BE2C (cell line): ENCODE results near the gene TAS2R20. TPM values are rescaled to one million over a fixed set of nuclear protein-coding genes. Genes with fewer than 3 reads are reported as not detected.
"Not testable (repeated sequence)": the region's sequence is repeated elsewhere in the genome, so short reads cannot be mapped to it uniquely, and the experiment has no call there.

Experiments used
- DNase-seq: peaks from one replicate; pipeline ENCODE4 v3.0.0-alpha.2; 2020
- H3K27me3 ChIP-seq: fragments of 250-450 bp; sonication (Bioruptor Pico); 2 replicates; pipeline ENCODE4 v1.5.1; 2020; ENCODE audit warnings: mild to moderate bottlenecking
- H3K36me3 ChIP-seq: fragments of 250-450 bp; sonication (Bioruptor Pico); 2 replicates; pipeline ENCODE4 v1.5.1; 2020; ENCODE audit warnings: mild to moderate bottlenecking
- H3K4me1 ChIP-seq: fragments of 250-450 bp; sonication (Bioruptor Pico); 2 replicates; pipeline ENCODE4 v1.5.1; 2020
- H3K4me3 ChIP-seq: 2 replicates; pipeline ENCODE4 v1.5.1; 2011; ENCODE audit warnings: low read depth, low read length
- H3K9me3 ChIP-seq: fragments of 250-450 bp; sonication (Bioruptor Pico); 2 replicates; pipeline ENCODE4 v1.5.1; 2020
- CTCF ChIP-seq: IDR thresholded peaks from 2 replicates; pipeline ENCODE4 v1.5.1; 2012; ENCODE audit warnings: mild to moderate bottlenecking, low read depth, low read length
- polyA plus RNA-seq: library from polyadenylated mRNA; unstranded; fragments of >200 nt; gene quantifications from one replicate; pipeline ENCODE4 v1.2.1, GENCODE V29; 2012; ENCODE audit warnings: low read depth, missing spikeins; ENCODE audit not compliant: insufficient read length, insufficient read depth

Gene TAS2R20
- 0.88 TPM for polyA plus RNA-seq

- no peak for DNase-seq
- no peak for TF ChIP-seq CTCF
- Histone ChIP-seq H3K4me3 (no peak within 1 kb of the TSS), H3K9me3 (no peaks in the 10 kb centered on the region), H3K36me3 (no peaks in the 10 kb centered on the region), H3K4me1 (no peaks in the 10 kb centered on the region), H3K27me3 (no peaks in the 10 kb centered on the region)
Measured at GRCh38 chr12:10998204-10998603, at the start of gene TAS2R20. TSS of gene TAS2R20 (minus strand) at chr12:10998304. CDS start at chr12:10997875, 429 bp downstream.

GRCh38 chr12:11041366-11041765 lies 43.3 kb upstream of the TAS2R20 start:
- DNase-seq, H3K27me3 ChIP-seq, H3K4me1 ChIP-seq, H3K9me3 ChIP-seq, H3K4me3 ChIP-seq, H3K36me3 ChIP-seq: not testable (repeated sequence)

- Histone ChIP-seq H3K36me3 (no peaks in the 10 kb centered on the region; the same call in 1 of the 2 replicates), H3K4me3 (no peak overlapping the region)
- DNase-seq, result no peak
Measured at GRCh38 chr12:11040162-11040561, 42.1 kb upstream of the TAS2R20 start.

GRCh38 chr12:11039171-11039570 lies 41.1 kb upstream of the TAS2R20 start:
- no peak for TF ChIP-seq CTCF
- H3K4me3 ChIP-seq, result no peak overlapping the region
- H3K36me3 ChIP-seq, result no peaks in the 10 kb centered on the region

More at GRCh38 chr12:11040162-11040561, 42.1 kb upstream of the TAS2R20 start:
- no peak for TF ChIP-seq CTCF
- Histone ChIP-seq H3K9me3 (no peaks in the 10 kb centered on the region), H3K4me1 (no peaks in the 10 kb centered on the region), H3K27me3 (no peaks in the 10 kb centered on the region)

GRCh38 chr12:11033959-11034358 lies 35.9 kb upstream of the TAS2R20 start:
- DNase-seq, H3K27me3 ChIP-seq, H3K9me3 ChIP-seq, H3K4me1 ChIP-seq, H3K36me3 ChIP-seq, H3K4me3 ChIP-seq: not testable (repeated sequence)

More at GRCh38 chr12:11039171-11039570, 41.1 kb upstream of the TAS2R20 start:
- Histone ChIP-seq H3K9me3 (no peaks in the 10 kb centered on the region), H3K27me3 (no peaks in the 10 kb centered on the region), H3K4me1 (no peaks in the 10 kb centered on the region)
- no peak for DNase-seq

- H3K9me3 ChIP-seq, result no peaks in the 10 kb centered on the region
- H3K36me3 ChIP-seq, result no peaks in the 10 kb centered on the region
- H3K4me1 ChIP-seq, result no peaks in the 10 kb centered on the region
- H3K27me3 ChIP-seq, result no peaks in the 10 kb centered on the region
- no peak within 1 kb of the TSS for H3K4me3 ChIP-seq
- TF ChIP-seq CTCF, result no peak
- no peak for DNase-seq
Measured at GRCh38 chr12:11031307-11031706, 33.2 kb upstream of the TAS2R20 start, which contains the start of gene TAS2R31. TSS of gene TAS2R31 (minus strand) at chr12:11031407. CDS start at chr12:11031335, 72 bp downstream.

- no peaks in the 10 kb centered on the region for H3K4me1 ChIP-seq
- H3K9me3 ChIP-seq, result no peaks in the 10 kb centered on the region
- no peaks in the 10 kb centered on the region for H3K36me3 ChIP-seq
- peak; percentile 11 for DNase-seq
- H3K27me3 ChIP-seq, result no peaks in the 10 kb centered on the region
- no peak overlapping the region for H3K4me3 ChIP-seq
- 0 out of 2 replicates have a peak, but pooled peaks have one; percentile 22 for TF ChIP-seq CTCF
Measured at GRCh38 chr12:11026118-11026517, 28.0 kb upstream of the TAS2R20 start.
